HepG2 (cell line): ENCODE measurements around the gene NIP7. TPM values are rescaled to one million over a fixed set of nuclear protein-coding genes. Genes with fewer than 3 reads are reported as not detected.

Experiments used
- GABPB1 ChIP-seq: IDR thresholded peaks from 2 replicates; pipeline ENCODE4 v1.6.1; 2016; ENCODE audit warnings: mild to moderate bottlenecking, missing genetic modification reagents, moderate library complexity, missing compliant biosample characterization
- GATA4 ChIP-seq: sonication (generic); IDR thresholded peaks from 2 replicates; pipeline ENCODE4 v1.6.1; 2016; ENCODE audit warnings: antibody characterized with exemption, low read depth, borderline replicate concordance
- HOXA3 ChIP-seq: sonication (generic); formaldehyde crosslinking; IDR thresholded peaks from 2 replicates; pipeline ENCODE4 v1.5.0; 2020; ENCODE audit warnings: missing genetic modification reagents
- KMT2B ChIP-seq: IDR thresholded peaks from 2 replicates; pipeline ENCODE4 v1.6.1; 2016; ENCODE audit warnings: missing genetic modification reagents, missing compliant biosample characterization
- NBN ChIP-seq: fragments of 450-650 bp; conservative IDR thresholded peaks from 2 replicates; pipeline ENCODE4 v1.6.1; 2017
- NFIB ChIP-seq: sonication (generic); formaldehyde crosslinking; IDR thresholded peaks from 2 replicates; pipeline ENCODE4 v1.9.0; 2021; ENCODE audit warnings: missing genetic modification reagents, mild to moderate bottlenecking, borderline replicate concordance
- NR2C2 ChIP-seq: sonication (generic); formaldehyde crosslinking; IDR thresholded peaks from 2 replicates; pipeline ENCODE4 v1.4.0; 2020; ENCODE audit warnings: missing genetic modification reagents, mild to moderate bottlenecking, moderate library complexity, borderline replicate concordance
- PRDM10 ChIP-seq: sonication (generic); formaldehyde crosslinking; IDR thresholded peaks from 2 replicates; pipeline ENCODE4 v1.4.0; 2020; ENCODE audit warnings: low read depth, missing genetic modification reagents
- SIX4 ChIP-seq: sonication (generic); formaldehyde crosslinking; IDR thresholded peaks from 2 replicates; pipeline ENCODE4 v1.4.0; 2020; ENCODE audit warnings: missing genetic modification reagents
- SMAD3 ChIP-seq: sonication (generic); formaldehyde crosslinking; IDR thresholded peaks from 2 replicates; pipeline ENCODE4 v1.4.0; 2020; ENCODE audit warnings: missing genetic modification reagents
- SRSF1 ChIP-seq: fragments of 200-400 bp; formaldehyde crosslinking; optimal IDR thresholded peaks from 2 replicates; pipeline ENCODE3; 2017; ENCODE audit warnings: mild to moderate bottlenecking, low read depth, low read length, moderate library complexity
- ZBTB3 ChIP-seq: sonication (generic); formaldehyde crosslinking; IDR thresholded peaks from 2 replicates; pipeline ENCODE4 v1.4.0; 2020; ENCODE audit warnings: low read depth, mild to moderate bottlenecking, moderate library complexity, missing genetic modification reagents, borderline replicate concordance
- ZHX2 ChIP-seq, 2 experiments: sonication (generic) in 1 of 2; formaldehyde crosslinking in 1 of 2; IDR thresholded peaks; 2 replicates each; pipeline versions ENCODE4 v1.6.1 to v1.9.0; 2014 to 2022; ENCODE audit warnings: antibody characterized with exemption in 1 of 2, borderline replicate concordance in 1 of 2, inconsistent platforms in 1 of 2, low read depth in 1 of 2, missing genetic modification reagents in 1 of 2
- ZNF20 ChIP-seq: sonication (generic); formaldehyde crosslinking; IDR thresholded peaks from 2 replicates; pipeline ENCODE4 v1.4.0; 2020; ENCODE audit warnings: mild to moderate bottlenecking, moderate library complexity, missing genetic modification reagents
- ZNF256 ChIP-seq: sonication (generic); formaldehyde crosslinking; conservative IDR thresholded peaks from 2 replicates; pipeline ENCODE4 v1.4.0; 2020; ENCODE audit warnings: missing genetic modification reagents
- ZNF296 ChIP-seq: sonication (generic); formaldehyde crosslinking; conservative IDR thresholded peaks from 2 replicates; pipeline ENCODE4 v1.5.0; 2020; ENCODE audit warnings: mild to moderate bottlenecking, missing genetic modification reagents
- ZNF546 ChIP-seq: sonication (generic); formaldehyde crosslinking; conservative IDR thresholded peaks from 2 replicates; pipeline ENCODE4 v1.8.1; 2023; ENCODE audit warnings: mild to moderate bottlenecking, missing genetic modification reagents
- ZNF879 ChIP-seq: sonication (generic); formaldehyde crosslinking; IDR thresholded peaks from 2 replicates; pipeline ENCODE4 v1.8.1; 2023; ENCODE audit warnings: missing genetic modification reagents
- ZNF883 ChIP-seq: sonication (generic); formaldehyde crosslinking; IDR thresholded peaks from 2 replicates; pipeline ENCODE4 v1.5.1; 2020; ENCODE audit warnings: mild to moderate bottlenecking, missing genetic modification reagents; ENCODE audit errors: not compliant biosample characterization
- ZNF891 ChIP-seq: sonication (generic); formaldehyde crosslinking; IDR thresholded peaks from 2 replicates; pipeline ENCODE4 v1.5.0; 2020; ENCODE audit warnings: mild to moderate bottlenecking, missing genetic modification reagents
- polyA plus RNA-seq, 8 experiments: library from polyadenylated mRNA; depleted of rRNA in 3 of 8; stranded (reverse) in 7 of 8; unstranded in 1 of 8; fragments of >200 nt; fragmentation: Illumina TruSeq in 4 of 8; extraction: Trizol in 4 of 8; gene quantifications; 2 replicates each; pipeline versions ENCODE4 v1.2.1 to v1.2.3, GENCODE V29; 2011 to 2016; ENCODE audit warnings: low read depth in 4 of 8, missing spikeins in 1 of 8, mixed read lengths in 1 of 8; ENCODE audit not compliant: insufficient read depth in 1 of 8
- total RNA-seq, 5 experiments: library from RNA; depleted of rRNA; stranded (reverse); fragments of >200 nt; fragmentation: Illumina TruSeq; extraction: Trizol; gene quantifications; 2 replicates each; pipeline ENCODE4 v1.2.3, GENCODE V29; 2016; ENCODE audit warnings: low read depth in 1 of 5

Gene NIP7
- total and polyA plus RNA-seq, 2 of the 13 experiments (the other 11 are each of a cell fraction or from before 2014, with no cell fraction given), result 15.3 to 114 TPM

- TF ChIP-seq ZNF883 (CRISPR knock-in tag), result no peak
- TF ChIP-seq ZHX2 (IDR thresholded peaks at IDR 0.05; ENCODE audit: low read depth), result peak; percentile 29; the same call in 1 of the 2 replicates
- TF ChIP-seq ZHX2 (CRISPR knock-in tag; IDR thresholded peaks at IDR 0.05; ENCODE audit: borderline replicate concordance), result no peak
- TF ChIP-seq HOXA3 (CRISPR knock-in tag), result peak; percentile 89
- peak; percentile 85 for TF ChIP-seq GABPB1
- no peak for TF ChIP-seq SRSF1
- TF ChIP-seq ZNF879 (CRISPR knock-in tag), result no peak
- TF ChIP-seq PRDM10 (CRISPR knock-in tag), result no peak
- TF ChIP-seq SIX4, result peak; percentile 78
- no peak for TF ChIP-seq ZNF256 (CRISPR knock-in tag)
- TF ChIP-seq ZNF546 (CRISPR knock-in tag), result peak; percentile 73; the same call in 1 of the 2 replicates
- TF ChIP-seq NBN, result no peak
- TF ChIP-seq ZBTB3 (CRISPR knock-in tag), result no peak
- TF ChIP-seq ZNF891 (CRISPR knock-in tag), result no peak
- no peak; the same call in 1 of the 2 replicates for TF ChIP-seq ZNF296 (CRISPR knock-in tag)
- TF ChIP-seq NR2C2 (CRISPR knock-in tag), result no peak; the same call in 1 of the 2 replicates
- no peak for TF ChIP-seq SMAD3 (CRISPR knock-in tag)
- peak; percentile 52; the same call in 1 of the 2 replicates for TF ChIP-seq KMT2B (CRISPR knock-in tag)
- no peak for TF ChIP-seq GATA4
- TF ChIP-seq NFIB, result no peak
- no peak for TF ChIP-seq ZNF20 (CRISPR knock-in tag)
Observed at GRCh38 chr16:69310653-69311532, 28.7 kb upstream of the NIP7 start, which contains the start of gene VPS4A (continued).
